HepG2 (cell line): ENCODE measurements around the gene FSIP1.

ENCODE experiments used
- ASH2L ChIP-seq: fragments of 300-600, 200-600 bp; sonication (generic); IDR thresholded peaks from 2 replicates; pipeline ENCODE4 v1.7.0; 2017; ENCODE audit warnings: low read depth, mild to moderate bottlenecking, moderate library complexity, mixed read lengths, low read length; ENCODE audit not compliant: insufficient read length
- ATF2 ChIP-seq: sonication (generic); formaldehyde crosslinking; IDR thresholded peaks from 2 replicates; pipeline ENCODE4 v1.4.0; 2020; ENCODE audit warnings: missing genetic modification reagents
- DR1 ChIP-seq: sonication (generic); formaldehyde crosslinking; IDR thresholded peaks from 2 replicates; pipeline ENCODE4 v1.8.0; 2021; ENCODE audit warnings: mild to moderate bottlenecking, missing genetic modification reagents, inconsistent platforms
- KDM5B ChIP-seq: sonication (generic); formaldehyde crosslinking; IDR thresholded peaks from 2 replicates; pipeline ENCODE4 v1.4.0; 2020; ENCODE audit warnings: missing genetic modification reagents, mild to moderate bottlenecking, borderline replicate concordance
- NFE2L2 ChIP-seq: fragments of 150-350 bp; IDR thresholded peaks from 2 replicates; pipeline ENCODE4 v1.6.1; 2014; ENCODE audit warnings: low read length
- POLR2A ChIP-seq, 2 experiments: IDR thresholded peaks; 2 replicates each; pipeline ENCODE4 v1.6.1; 2011; ENCODE audit warnings: low read depth in 2 of 2, low read length in 2 of 2, mild to moderate bottlenecking in 1 of 2, moderate library complexity in 1 of 2; ENCODE audit not compliant: insufficient read depth in 1 of 2
- POLR2AphosphoS5 ChIP-seq: IDR thresholded peaks from 2 replicates; pipeline ENCODE4 v1.6.1; 2012; ENCODE audit warnings: low read depth, low read length
- SKIL ChIP-seq: sonication (generic); formaldehyde crosslinking; IDR thresholded peaks from 2 replicates; pipeline ENCODE4 v1.8.0; 2022; ENCODE audit warnings: missing genetic modification reagents, mild to moderate bottlenecking, moderate library complexity, borderline replicate concordance
- SMC3 ChIP-seq: IDR thresholded peaks from 2 replicates; pipeline ENCODE4 v1.6.1; 2011; ENCODE audit warnings: low read length, improper control_type of control experiment
- ZBTB44 ChIP-seq: sonication (generic); formaldehyde crosslinking; IDR thresholded peaks from 2 replicates; pipeline ENCODE4 v1.4.0; 2020; ENCODE audit warnings: missing genetic modification reagents
- ZBTB8A ChIP-seq: sonication (generic); formaldehyde crosslinking; IDR thresholded peaks from 2 replicates; pipeline ENCODE4 v1.4.0; 2020; ENCODE audit warnings: mild to moderate bottlenecking, low read depth, missing genetic modification reagents, borderline replicate concordance
- ZKSCAN8 ChIP-seq: IDR thresholded peaks from 2 replicates; pipeline ENCODE4 v1.6.1; 2016; ENCODE audit warnings: borderline replicate concordance, missing genetic modification reagents, missing compliant biosample characterization
- ZNF256 ChIP-seq: sonication (generic); formaldehyde crosslinking; conservative IDR thresholded peaks from 2 replicates; pipeline ENCODE4 v1.4.0; 2020; ENCODE audit warnings: missing genetic modification reagents

GRCh38 chr15:39645976-39646257, 136.7 kb downstream of the FSIP1 start:
- TF ChIP-seq NFE2L2 (no peak), POLR2A (IDR thresholded peaks at IDR 0.05; ENCODE audit: insufficient read depth in 1 of 2, low read depth in 2 of 2, low read length in 2 of 2) (no peak), ATF2 (CRISPR knock-in tag) (no peak), POLR2AphosphoS5 (no peak), SKIL (CRISPR knock-in tag) (no peak), ZNF256 (no peak), ASH2L (no peak), ZBTB8A (CRISPR knock-in tag) (no peak), KDM5B (no peak), SMC3 (no peak), ZBTB44 (CRISPR knock-in tag) (no peak), ZKSCAN8 (CRISPR knock-in tag) (no peak), DR1 (CRISPR knock-in tag) (no peak)
